Progenitor cell of endocrine pancreas (in vitro differentiated cells): ENCODE results near the gene COX4I1. TPM values are rescaled to one million over a fixed set of nuclear protein-coding genes. Genes with fewer than 3 reads are reported as not detected.

Experiments
- DNase-seq: peaks from one replicate; pipeline ENCODE4 v3.0.0; 2021; ENCODE audit warnings: low spot score; ENCODE audit not compliant: unreplicated experiment
- H3K27ac Mint-ChIP-seq: 2 replicates; pipeline ENCODE4 v1.8.0; 2021; ENCODE audit warnings: mild to moderate bottlenecking, moderate library complexity, mixed read lengths
- H3K27me3 Mint-ChIP-seq: 2 replicates; pipeline ENCODE4 v1.8.0; 2021; ENCODE audit warnings: mixed read lengths
- H3K36me3 Mint-ChIP-seq: 2 replicates; pipeline ENCODE4 v1.8.0; 2022; ENCODE audit warnings: mixed read lengths; ENCODE audit not compliant: insufficient read depth
- H3K4me1 Mint-ChIP-seq: 2 replicates; pipeline ENCODE4 v1.8.0; 2021; ENCODE audit warnings: low read depth, mixed read lengths
- H3K4me3 Mint-ChIP-seq: 2 replicates; pipeline ENCODE4 v1.8.0; 2021; ENCODE audit warnings: low read depth, mild to moderate bottlenecking, moderate library complexity, mixed read lengths
- H3K9me3 Mint-ChIP-seq: 2 replicates; pipeline ENCODE4 v1.8.0; 2021; ENCODE audit warnings: low read depth, mixed read lengths
- CTCF ChIP-seq: fragments of 200-600 bp; sonication (generic); IDR thresholded peaks from one replicate; pipeline ENCODE4 v1.5.0; 2021; ENCODE audit warnings: antibody characterized with exemption, mild to moderate bottlenecking; ENCODE audit not compliant: unreplicated experiment
- long read RNA-seq: library from polyadenylated mRNA; unstranded; transcript quantifications from one replicate; pipeline ENCODE4 v2.0.0, GENCODE V29; 2020
- total RNA-seq: library from RNA; stranded (reverse); gene quantifications from 2 replicates; pipeline ENCODE4 v1.2.1, GENCODE V29; 2021

Gene COX4I1
- 466 and 513 TPM in 2 replicates for total RNA-seq
- long read RNA-seq, transcript COX4I1-215 (3 exons, 2,271 nt), result minor isoform, 33 of 297 reads
- long read RNA-seq, transcript COX4I1-217 (1 exons, 3,946 nt), result minor isoform, 5 of 297 reads
- long read RNA-seq, transcript COX4I1-201 (5 exons, 708 nt), result major isoform, 165 of 297 reads
- long read RNA-seq, transcript COX4I1-209 (3 exons, 566 nt), result minor isoform, 21 of 297 reads
- long read RNA-seq, partial matches to known transcripts, result 18 of 297 reads
- long read RNA-seq, other reads (novel, unspliced or antisense), result 52 of 297 reads

- DNase-seq, result peak; percentile 87
- H3K4me1 Mint-ChIP-seq, result peaks cover 35% of the 10 kb centered on the region
- H3K36me3 Mint-ChIP-seq, result peaks cover 30% of the 10 kb centered on the region
- peak within 1 kb of the TSS; percentile 99 for H3K27ac Mint-ChIP-seq
- H3K4me3 Mint-ChIP-seq, result peak within 1 kb of the TSS; percentile 89
- no peaks in the 10 kb centered on the region for H3K9me3 Mint-ChIP-seq
- no peak for TF ChIP-seq CTCF
- no peaks in the 10 kb centered on the region for H3K27me3 Mint-ChIP-seq
These were observed at the start of gene COX4I1, which contains the start of gene EMC8 for GRCh38 chr16:85799497-85800320. TSS of gene COX4I1 (plus strand) at chr16:85799695. CDS start at chr16:85801206, 1,511 bp downstream. TSS of gene EMC8 (minus strand) at chr16:85799544. CDS start at chr16:85799295, 249 bp downstream.

- Mint-ChIP-seq H3K4me1 (peaks cover 6% of the 10 kb centered on the region), H3K36me3 (no peaks in the 10 kb centered on the region), H3K4me3 (peak overlapping the region; percentile 75), H3K9me3 (no peaks in the 10 kb centered on the region), H3K27me3 (peaks cover 66% of the 10 kb centered on the region), H3K27ac (no peak overlapping the region)
- TF ChIP-seq CTCF, result no peak
- no peak for DNase-seq
These were observed 49.7 kb upstream of the COX4I1 start for GRCh38 chr16:85749771-85750145.

- Mint-ChIP-seq H3K27me3 (peaks cover 63% of the 10 kb centered on the region), H3K9me3 (no peaks in the 10 kb centered on the region), H3K4me3 (peak overlapping the region; percentile 75)
These were observed 49.2 kb upstream of the COX4I1 start for GRCh38 chr16:85750146-85750826.

GRCh38 chr16:85750827-85751697 is 48.4 kb upstream of the COX4I1 start, which contains the start of gene C16orf74:
TSS of gene C16orf74 (minus strand) at chr16:85751096. CDS start at chr16:85735217, 15,879 bp downstream.
- DNase-seq, result no peak
- peaks cover 60% of the 10 kb centered on the region for H3K27me3 Mint-ChIP-seq
- no peaks in the 10 kb centered on the region for H3K9me3 Mint-ChIP-seq
- no peak within 1 kb of the TSS for H3K27ac Mint-ChIP-seq
- H3K36me3 Mint-ChIP-seq, result no peaks in the 10 kb centered on the region
- no peak for TF ChIP-seq CTCF
- peak within 1 kb of the TSS; percentile 75 for H3K4me3 Mint-ChIP-seq
- peaks cover 6% of the 10 kb centered on the region for H3K4me1 Mint-ChIP-seq

More at GRCh38 chr16:85750146-85750826, 49.2 kb upstream of the COX4I1 start:
- DNase-seq, result no peak
- Mint-ChIP-seq H3K36me3 (no peaks in the 10 kb centered on the region), H3K27ac (no peak overlapping the region), H3K4me1 (peaks cover 6% of the 10 kb centered on the region)
- TF ChIP-seq CTCF, result no peak
